Measurements from ENCODE around the gene YRDC.

YRDC gene

GRCh38 chr1:37807555-37808368, at the start of gene YRDC, which contains the start of gene C1orf122:
YRDC (minus strand) TSS chr1:37808208; CDS start chr1:37808180, 28 bp downstream.
C1orf122 (plus strand) TSS chr1:37807790; CDS start chr1:37808405, 615 bp downstream.
- peak; percentile 99 for DNase-seq (ENCODE audit: low spot score)

- DNase-seq (ENCODE audit: low spot score) = no peak
Measured at GRCh38 chr1:37854406-37854805, 46.4 kb upstream of the YRDC start.

- no peak for DNase-seq (ENCODE audit: low spot score)
Measured at GRCh38 chr1:37853157-37853556, 45.1 kb upstream of the YRDC start.

- no peak for DNase-seq (ENCODE audit: low spot score)
Measured at GRCh38 chr1:37851782-37852210, 43.8 kb upstream of the YRDC start.

- no peak for DNase-seq (ENCODE audit: low spot score)
Measured at GRCh38 chr1:37851262-37851661, 43.3 kb upstream of the YRDC start.

GRCh38 chr1:37850352-37850955, 42.4 kb upstream of the YRDC start:
- no peak for DNase-seq (ENCODE audit: low spot score)

- DNase-seq (ENCODE audit: low spot score) = no peak
Measured at GRCh38 chr1:37849480-37849879, 41.5 kb upstream of the YRDC start.

- no peak for DNase-seq (ENCODE audit: low spot score)
Measured at GRCh38 chr1:37846647-37847339, 38.8 kb upstream of the YRDC start.

GRCh38 chr1:37845786-37846185, 37.8 kb upstream of the YRDC start:
- DNase-seq (ENCODE audit: low spot score) = no peak

GRCh38 chr1:37845049-37845646, 37.1 kb upstream of the YRDC start:
- no peak for DNase-seq (ENCODE audit: low spot score)

- DNase-seq (ENCODE audit: low spot score) = no peak
Measured at GRCh38 chr1:37844536-37844935, 36.5 kb upstream of the YRDC start.

GRCh38 chr1:37841652-37842051, 33.6 kb upstream of the YRDC start:
- DNase-seq (ENCODE audit: low spot score) = no peak

- DNase-seq (ENCODE audit: low spot score) = no peak
Measured at GRCh38 chr1:37840711-37841110, 32.7 kb upstream of the YRDC start.

GRCh38 chr1:37839676-37840075, 31.7 kb upstream of the YRDC start:
- DNase-seq (ENCODE audit: low spot score) = no peak

- no peak for DNase-seq (ENCODE audit: low spot score)
Measured at GRCh38 chr1:37836788-37837187, 28.8 kb upstream of the YRDC start.

- DNase-seq (ENCODE audit: low spot score) = no peak
Measured at GRCh38 chr1:37831809-37832208, 23.8 kb upstream of the YRDC start.

- DNase-seq (ENCODE audit: low spot score) = no peak
Measured at GRCh38 chr1:37831109-37831508, 23.1 kb upstream of the YRDC start.

- DNase-seq (ENCODE audit: low spot score) = no peak
Measured at GRCh38 chr1:37828410-37829074, 20.5 kb upstream of the YRDC start.

GRCh38 chr1:37825506-37825905, 17.5 kb upstream of the YRDC start:
- DNase-seq (ENCODE audit: low spot score) = no peak

GRCh38 chr1:37824001-37824400, 16.0 kb upstream of the YRDC start:
- no peak for DNase-seq (ENCODE audit: low spot score)

- no peak for DNase-seq (ENCODE audit: low spot score)
Measured at GRCh38 chr1:37822906-37823815, 15.2 kb upstream of the YRDC start.
